K562 (cell line): ENCODE measurements around the gene AHNAK. TPM values are rescaled to one million over a fixed set of nuclear protein-coding genes. Genes with fewer than 3 reads are reported as not detected.
A peak's percentile ranks its signal among the peaks of the same experiment; 100 is the strongest.

Experiments used
- EZH2 ChIP-seq: IDR thresholded peaks from 2 replicates; pipeline ENCODE4 v1.6.1; 2012; ENCODE audit warnings: low read depth, mild to moderate bottlenecking, inconsistent platforms, low read length, borderline replicate concordance
- HDAC3 ChIP-seq: fragments of 450-650 bp; IDR thresholded peaks from 2 replicates; pipeline ENCODE4 v1.6.1; 2018; ENCODE audit warnings: borderline replicate concordance, mild to moderate bottlenecking, moderate library complexity; ENCODE audit not compliant: partially characterized antibody
- HINFP ChIP-seq: fragments of 450-650 bp; conservative IDR thresholded peaks from 2 replicates; pipeline ENCODE4 v1.6.1; 2016; ENCODE audit warnings: missing genetic modification characterization, low read depth, mild to moderate bottlenecking, control low read depth, missing compliant biosample characterization
- HMG20A ChIP-seq: fragments of 450-650 bp; formaldehyde crosslinking; conservative IDR thresholded peaks from 2 replicates; pipeline ENCODE4 v1.4.0; 2020; ENCODE audit warnings: mild to moderate bottlenecking, mixed read lengths
- KLF6 ChIP-seq: fragments of 250-450 bp; sonication (Bioruptor Pico); IDR thresholded peaks from 2 replicates; pipeline ENCODE4 v1.4.0; 2020; ENCODE audit warnings: mild to moderate bottlenecking, moderate library complexity, borderline replicate concordance
- MCM5 ChIP-seq: fragments of 450-650 bp; IDR thresholded peaks from 2 replicates; pipeline ENCODE4 v1.6.1; 2016; ENCODE audit warnings: low read depth
- MXD1 ChIP-seq: fragments of 250-450 bp; sonication (Bioruptor Pico); IDR thresholded peaks from 2 replicates; pipeline ENCODE4 v1.8.0; 2021; ENCODE audit warnings: borderline replicate concordance, mild to moderate bottlenecking, moderate library complexity; ENCODE audit not compliant: poor library complexity, severe bottlenecking
- NCOA1 ChIP-seq: fragments of 450-650 bp; IDR thresholded peaks from 2 replicates; pipeline ENCODE4 v1.6.1; 2016; ENCODE audit warnings: low read depth
- PCBP2 ChIP-seq: fragments of 200-400 bp; formaldehyde crosslinking; IDR thresholded peaks from 2 replicates; pipeline ENCODE4 v1.6.1; 2018; ENCODE audit warnings: low read length, low read depth, mild to moderate bottlenecking, moderate library complexity; ENCODE audit not compliant: poor library complexity, severe bottlenecking
- PURB ChIP-seq: sonication (generic); formaldehyde crosslinking; IDR thresholded peaks from 2 replicates; pipeline ENCODE4 v1.9.0; 2021; ENCODE audit warnings: low read depth, mild to moderate bottlenecking, missing genetic modification reagents
- RFX5 ChIP-seq: IDR thresholded peaks from 2 replicates; pipeline ENCODE4 v1.6.1; 2011; ENCODE audit warnings: low read depth, mild to moderate bottlenecking, improper control_type of control experiment, low read length
- SIN3B ChIP-seq: fragments of 450-650 bp; IDR thresholded peaks from 2 replicates; pipeline ENCODE4 v1.6.1; 2017; ENCODE audit warnings: low read depth, mild to moderate bottlenecking, moderate library complexity
- SIRT6 ChIP-seq: IDR thresholded peaks from one replicate; pipeline ENCODE4 v1.6.1; 2012; ENCODE audit warnings: low read depth, mild to moderate bottlenecking, control low read depth, inconsistent platforms, low read length, moderate library complexity
- SRSF9 ChIP-seq: fragments of 200-400 bp; formaldehyde crosslinking; IDR thresholded peaks from 2 replicates; pipeline ENCODE4 v1.6.1; 2017; ENCODE audit warnings: low read depth, low read length, borderline replicate concordance
- STAG1 ChIP-seq: sonication (generic); formaldehyde crosslinking; IDR thresholded peaks from 2 replicates; pipeline ENCODE4 v1.5.0; 2020; ENCODE audit warnings: missing genetic modification reagents, borderline replicate concordance
- STAT5A ChIP-seq: IDR thresholded peaks from 2 replicates; pipeline ENCODE4 v1.6.1; 2012; ENCODE audit warnings: low read length, inconsistent platforms, borderline replicate concordance
- ZNF184 ChIP-seq: sonication (generic); formaldehyde crosslinking; IDR thresholded peaks from 2 replicates; pipeline ENCODE4 v1.5.0; 2020; ENCODE audit warnings: missing genetic modification reagents
- polyA plus RNA-seq, 8 experiments: library from polyadenylated mRNA; depleted of rRNA in 4 of 8; stranded (reverse) in 5 of 8; unstranded in 3 of 8; fragments of >200 nt; fragmentation: Nextera tagmentation in 2 of 8; fragmentation: Illumina TruSeq in 1 of 8; extraction: Ambion mirVana in 2 of 8; extraction: Trizol in 1 of 8; gene quantifications; 2 replicates each; pipeline versions ENCODE4 v1.2.1 to v1.2.3, GENCODE V29; 2011 to 2014; ENCODE audit warnings: inconsistent platforms in 1 of 8, missing spikeins in 1 of 8
- total RNA-seq, 7 experiments: library from RNA; depleted of rRNA in 6 of 7; stranded (reverse); fragments of >200 nt in 6 of 7; fragmentation: Illumina TruSeq in 2 of 7; extraction: Trizol in 2 of 7; gene quantifications; 2 replicates each; pipeline versions ENCODE4 v1.2.1 to v1.2.3, GENCODE V29; 2011 to 2021; ENCODE audit warnings: low replicate concordance in 1 of 7
- TF ChIP-seq, protein P1 (sequence below): IDR thresholded peaks from 2 replicates; pipeline ENCODE4 v1.6.1; 2011; ENCODE audit not compliant: insufficient read length; ENCODE audit errors: extremely low read depth
- TF ChIP-seq, protein P2 (sequence below): fragments of 200-800 bp; sonication (Bioruptor generic); IDR thresholded peaks from 2 replicates; pipeline ENCODE4 v1.6.1; 2016; ENCODE audit warnings: missing genetic modification characterization, missing compliant biosample characterization

The AHNAK gene
- total and polyA plus RNA-seq, 9 of the 15 experiments (the other 6 are each of a cell fraction or from before 2014, with no cell fraction given): 1.5 to 89.7 (median 45.0) TPM

DNA sequence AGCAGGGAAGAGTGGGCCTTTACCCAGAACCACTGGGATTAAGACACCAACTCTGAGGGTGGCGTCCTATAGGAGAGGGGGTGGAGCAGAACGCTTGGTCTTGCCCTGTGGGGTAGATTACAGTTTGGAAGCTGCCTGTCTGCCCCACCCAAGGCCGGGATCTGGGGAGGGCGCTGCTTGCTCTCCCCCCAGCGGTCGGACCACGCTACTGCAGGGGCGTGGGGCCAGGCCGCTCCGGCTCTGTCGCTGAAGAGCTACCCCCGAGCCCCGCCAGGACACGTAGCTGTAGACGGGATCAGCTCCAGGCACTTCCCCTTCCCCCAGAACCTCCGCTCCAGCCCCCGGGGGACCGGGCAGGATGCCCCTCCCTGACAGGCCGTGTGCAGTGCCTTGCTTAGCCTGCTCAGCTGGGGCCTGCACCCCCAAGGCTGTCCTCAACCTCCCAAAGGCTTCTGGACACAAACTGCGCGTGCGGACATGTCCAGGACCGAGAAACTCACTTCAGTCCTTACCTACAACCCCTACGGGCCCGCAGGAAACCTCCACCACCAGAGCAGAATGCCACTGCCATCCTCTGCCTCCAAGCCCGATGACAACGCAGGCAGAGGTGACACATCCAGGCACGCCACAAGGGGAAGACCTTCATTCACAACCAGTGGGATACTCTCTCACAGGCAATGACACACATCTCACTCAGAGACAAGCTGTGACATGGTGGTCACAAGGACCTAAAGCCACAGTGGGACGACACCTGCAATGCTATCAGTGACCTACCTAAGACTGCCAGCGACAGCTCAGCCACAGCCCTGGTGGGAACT is 3.6 kb downstream of the AHNAK start (continued):
- TF ChIP-seq HINFP (tag) (no peak), HMG20A (CRISPR knock-in tag) (no peak), MCM5 (no peak), ZNF184 (CRISPR knock-in tag) (no peak), KLF6 (CRISPR knock-in tag) (peak; percentile 30; the same call in 1 of the 2 replicates), STAT5A (no peak), EZH2 (no peak), PURB (CRISPR knock-in tag) (no peak), SRSF9 (no peak), SIN3B (no peak), PCBP2 (no peak), SIRT6 (no peak), MXD1 (CRISPR knock-in tag) (no peak), STAG1 (peak; percentile 70; the same call in 1 of the 2 replicates), NCOA1 (no peak), HDAC3 (no peak), RFX5 (no peak)
- TF ChIP-seq, protein P1, sequence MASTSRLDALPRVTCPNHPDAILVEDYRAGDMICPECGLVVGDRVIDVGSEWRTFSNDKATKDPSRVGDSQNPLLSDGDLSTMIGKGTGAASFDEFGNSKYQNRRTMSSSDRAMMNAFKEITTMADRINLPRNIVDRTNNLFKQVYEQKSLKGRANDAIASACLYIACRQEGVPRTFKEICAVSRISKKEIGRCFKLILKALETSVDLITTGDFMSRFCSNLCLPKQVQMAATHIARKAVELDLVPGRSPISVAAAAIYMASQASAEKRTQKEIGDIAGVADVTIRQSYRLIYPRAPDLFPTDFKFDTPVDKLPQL: no peak
- TF ChIP-seq, protein P2, sequence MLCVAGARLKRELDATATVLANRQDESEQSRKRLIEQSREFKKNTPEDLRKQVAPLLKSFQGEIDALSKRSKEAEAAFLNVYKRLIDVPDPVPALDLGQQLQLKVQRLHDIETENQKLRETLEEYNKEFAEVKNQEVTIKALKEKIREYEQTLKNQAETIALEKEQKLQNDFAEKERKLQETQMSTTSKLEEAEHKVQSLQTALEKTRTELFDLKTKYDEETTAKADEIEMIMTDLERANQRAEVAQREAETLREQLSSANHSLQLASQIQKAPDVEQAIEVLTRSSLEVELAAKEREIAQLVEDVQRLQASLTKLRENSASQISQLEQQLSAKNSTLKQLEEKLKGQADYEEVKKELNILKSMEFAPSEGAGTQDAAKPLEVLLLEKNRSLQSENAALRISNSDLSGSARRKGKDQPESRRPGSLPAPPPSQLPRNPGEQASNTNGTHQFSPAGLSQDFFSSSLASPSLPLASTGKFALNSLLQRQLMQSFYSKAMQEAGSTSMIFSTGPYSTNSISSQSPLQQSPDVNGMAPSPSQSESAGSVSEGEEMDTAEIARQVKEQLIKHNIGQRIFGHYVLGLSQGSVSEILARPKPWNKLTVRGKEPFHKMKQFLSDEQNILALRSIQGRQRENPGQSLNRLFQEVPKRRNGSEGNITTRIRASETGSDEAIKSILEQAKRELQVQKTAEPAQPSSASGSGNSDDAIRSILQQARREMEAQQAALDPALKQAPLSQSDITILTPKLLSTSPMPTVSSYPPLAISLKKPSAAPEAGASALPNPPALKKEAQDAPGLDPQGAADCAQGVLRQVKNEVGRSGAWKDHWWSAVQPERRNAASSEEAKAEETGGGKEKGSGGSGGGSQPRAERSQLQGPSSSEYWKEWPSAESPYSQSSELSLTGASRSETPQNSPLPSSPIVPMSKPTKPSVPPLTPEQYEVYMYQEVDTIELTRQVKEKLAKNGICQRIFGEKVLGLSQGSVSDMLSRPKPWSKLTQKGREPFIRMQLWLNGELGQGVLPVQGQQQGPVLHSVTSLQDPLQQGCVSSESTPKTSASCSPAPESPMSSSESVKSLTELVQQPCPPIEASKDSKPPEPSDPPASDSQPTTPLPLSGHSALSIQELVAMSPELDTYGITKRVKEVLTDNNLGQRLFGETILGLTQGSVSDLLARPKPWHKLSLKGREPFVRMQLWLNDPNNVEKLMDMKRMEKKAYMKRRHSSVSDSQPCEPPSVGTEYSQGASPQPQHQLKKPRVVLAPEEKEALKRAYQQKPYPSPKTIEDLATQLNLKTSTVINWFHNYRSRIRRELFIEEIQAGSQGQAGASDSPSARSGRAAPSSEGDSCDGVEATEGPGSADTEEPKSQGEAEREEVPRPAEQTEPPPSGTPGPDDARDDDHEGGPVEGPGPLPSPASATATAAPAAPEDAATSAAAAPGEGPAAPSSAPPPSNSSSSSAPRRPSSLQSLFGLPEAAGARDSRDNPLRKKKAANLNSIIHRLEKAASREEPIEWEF: no peak
